HG02763 (cell line): Measurements from ENCODE around the gene CERS6.
"Not testable (repeated sequence)": the region's sequence is repeated elsewhere in the genome, so short reads cannot be mapped to it uniquely, and the experiment has no call there.

ENCODE experiments used
- ATAC-seq: cut with Tn5 transposase; IDR thresholded peaks from one replicate; pipeline ENCODE4 v1.9.1; 2021; ENCODE audit warnings: mild to moderate bottlenecking, moderate library complexity; ENCODE audit not compliant: unreplicated experiment

The CERS6 gene

GRCh38 chr2:168633200-168633599 is 177.1 kb downstream of the CERS6 start:
- ATAC-seq = no peak

- ATAC-seq = no peak
Measured at GRCh38 chr2:168633895-168634294, 177.8 kb downstream of the CERS6 start.

GRCh38 chr2:168635065-168635577 is 179.0 kb downstream of the CERS6 start:
- ATAC-seq = no peak

GRCh38 chr2:168639018-168639417 is 182.9 kb downstream of the CERS6 start:
- ATAC-seq = no peak

- no peak for ATAC-seq
Measured at GRCh38 chr2:168639441-168639898, 183.4 kb downstream of the CERS6 start.

- no peak for ATAC-seq
Measured at GRCh38 chr2:168640039-168640438, 184.0 kb downstream of the CERS6 start.

- ATAC-seq = no peak
Measured at GRCh38 chr2:168641636-168642035, 185.6 kb downstream of the CERS6 start.

GRCh38 chr2:168642873-168643272 is 186.8 kb downstream of the CERS6 start:
- no peak for ATAC-seq

- ATAC-seq = no peak
Measured at GRCh38 chr2:168643979-168644378, 187.9 kb downstream of the CERS6 start.

- no peak for ATAC-seq
Measured at GRCh38 chr2:168645696-168646338, 189.7 kb downstream of the CERS6 start.

GRCh38 chr2:168649105-168649504 is 193.0 kb downstream of the CERS6 start:
- no peak for ATAC-seq

- no peak for ATAC-seq
Measured at GRCh38 chr2:168649562-168649961, 193.5 kb downstream of the CERS6 start.

- no peak for ATAC-seq
Measured at GRCh38 chr2:168650139-168650538, 194.1 kb downstream of the CERS6 start.

GRCh38 chr2:168650781-168651180 is 194.7 kb downstream of the CERS6 start:
- ATAC-seq = no peak

- ATAC-seq = no peak
Measured at GRCh38 chr2:168652997-168653921, 197.2 kb downstream of the CERS6 start.

GRCh38 chr2:168654705-168655104 is 198.6 kb downstream of the CERS6 start:
- no peak for ATAC-seq

- ATAC-seq = no peak
Measured at GRCh38 chr2:168655207-168655606, 199.1 kb downstream of the CERS6 start.

- ATAC-seq = not testable (repeated sequence)
Measured at GRCh38 chr2:168657378-168657777, 201.3 kb downstream of the CERS6 start.

GRCh38 chr2:168658706-168659105 is 202.6 kb downstream of the CERS6 start:
- no peak for ATAC-seq

- no peak for ATAC-seq
Measured at GRCh38 chr2:168660870-168661862, 205.1 kb downstream of the CERS6 start.

- ATAC-seq = no peak
Measured at GRCh38 chr2:168661863-168662256, 205.8 kb downstream of the CERS6 start.
